Fibroblast of lung (primary cell): ENCODE data around the gene BAD.

Experiments
- EZH2 ChIP-seq: IDR thresholded peaks from 2 replicates; pipeline ENCODE4 v1.5.1; 2012; ENCODE audit warnings: low read length, control low read depth, mild to moderate bottlenecking; ENCODE audit errors: missing control alignments
- TF ChIP-seq, protein P1 (sequence below), 2 donors: IDR thresholded peaks in 1 of 2; conservative IDR thresholded peaks in 1 of 2; 1 replicate in 1 of 2; 2 replicates in 1 of 2; pipeline ENCODE4 v1.5.1; 2011 to 2012; ENCODE audit warnings: low read length in 2 of 2, control low read depth in 1 of 2, inconsistent platforms in 1 of 2, low read depth in 1 of 2, mild to moderate bottlenecking in 1 of 2

- TF ChIP-seq, protein P1, sequence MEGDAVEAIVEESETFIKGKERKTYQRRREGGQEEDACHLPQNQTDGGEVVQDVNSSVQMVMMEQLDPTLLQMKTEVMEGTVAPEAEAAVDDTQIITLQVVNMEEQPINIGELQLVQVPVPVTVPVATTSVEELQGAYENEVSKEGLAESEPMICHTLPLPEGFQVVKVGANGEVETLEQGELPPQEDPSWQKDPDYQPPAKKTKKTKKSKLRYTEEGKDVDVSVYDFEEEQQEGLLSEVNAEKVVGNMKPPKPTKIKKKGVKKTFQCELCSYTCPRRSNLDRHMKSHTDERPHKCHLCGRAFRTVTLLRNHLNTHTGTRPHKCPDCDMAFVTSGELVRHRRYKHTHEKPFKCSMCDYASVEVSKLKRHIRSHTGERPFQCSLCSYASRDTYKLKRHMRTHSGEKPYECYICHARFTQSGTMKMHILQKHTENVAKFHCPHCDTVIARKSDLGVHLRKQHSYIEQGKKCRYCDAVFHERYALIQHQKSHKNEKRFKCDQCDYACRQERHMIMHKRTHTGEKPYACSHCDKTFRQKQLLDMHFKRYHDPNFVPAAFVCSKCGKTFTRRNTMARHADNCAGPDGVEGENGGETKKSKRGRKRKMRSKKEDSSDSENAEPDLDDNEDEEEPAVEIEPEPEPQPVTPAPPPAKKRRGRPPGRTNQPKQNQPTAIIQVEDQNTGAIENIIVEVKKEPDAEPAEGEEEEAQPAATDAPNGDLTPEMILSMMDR (conservative IDR thresholded peaks at IDR 0.05 in 1 of 2, IDR thresholded peaks at IDR 0.05 in 1 of 2; ENCODE audit: low read depth in 1 of 2, low read length in 2 of 2) = peak; percentile 13 to 31
- no peak for TF ChIP-seq EZH2
These were observed 33.3 kb downstream of the BAD start, which contains the start of gene PLCB3 for GRCh38 chr11:64251016-64251752.
